H1 (cell line): ENCODE measurements around the gene CPD. TPM values are rescaled to one million over a fixed set of nuclear protein-coding genes. Genes with fewer than 3 reads are reported as not detected.
A peak's percentile ranks its signal among the peaks of the same experiment; 100 is the strongest.

ENCODE experiments used
- CTCF ChIA-PET: fragments of 300-600 bp; sonication (Branson Sonifier 250); formaldehyde crosslinking; loops from one replicate; lab custom pipeline; 2021; ENCODE audit not compliant: partially characterized antibody; lab: Charles Lee
- POLR2A ChIA-PET: fragments of 300-600 bp; sonication (Branson Sonifier 250); formaldehyde crosslinking; loops from one replicate; lab custom pipeline; 2021; ENCODE audit warnings: inconsistent platforms; ENCODE audit not compliant: partially characterized antibody; lab: Charles Lee
- DNase-seq, 2 experiments: peaks; one replicate each; pipeline versions ENCODE4 v3.0.0 to v3.0.0-alpha.2; 2010 to 2022; ENCODE audit warnings: low spot score in 2 of 2, low read depth in 1 of 2, mixed read lengths in 1 of 2
- FAIRE-seq: peaks from 2 replicates; lab custom pipeline; 2011; peaks lifted over from hg19 to GRCh38; lab: Jason Lieb, UNC
- H2AFZ ChIP-seq: 2 replicates; pipeline ENCODE4 v1.8.1; 2012; ENCODE audit warnings: low read length, inconsistent platforms
- H2AK5ac ChIP-seq: 2 replicates; pipeline ENCODE4 v1.6.1; 2013; ENCODE audit warnings: low read depth, low read length
- H2BK120ac ChIP-seq: replicated peaks from 2 replicates; pipeline ENCODE3; 2013; ENCODE audit warnings: low read depth, low read length, inconsistent platforms
- H2BK12ac ChIP-seq: 2 replicates; pipeline ENCODE4 v1.6.1; 2013; ENCODE audit warnings: low read depth, low read length
- H2BK15ac ChIP-seq: 2 replicates; pipeline ENCODE4 v1.6.1; 2013; ENCODE audit warnings: low read length
- H2BK20ac ChIP-seq: 2 replicates; pipeline ENCODE4 v1.6.1; 2013; ENCODE audit warnings: low read length
- H2BK5ac ChIP-seq: 2 replicates; pipeline ENCODE4 v1.6.1; 2013; ENCODE audit warnings: low read depth, low read length
- H3K14ac ChIP-seq: 2 replicates; pipeline ENCODE4 v1.6.1; 2013; ENCODE audit warnings: inconsistent platforms; ENCODE audit not compliant: insufficient read length
- H3K18ac ChIP-seq: 2 replicates; pipeline ENCODE4 v1.6.1; 2013; ENCODE audit warnings: low read length; ENCODE audit errors: extremely low read depth
- H3K23ac ChIP-seq: 2 replicates; pipeline ENCODE4 v1.6.1; 2013; ENCODE audit warnings: inconsistent platforms; ENCODE audit not compliant: insufficient read length
- H3K23me2 ChIP-seq: 2 replicates; pipeline ENCODE4 v1.6.1; 2013; ENCODE audit warnings: low read depth, low read length
- H3K27ac ChIP-seq: 2 replicates; pipeline ENCODE4 v1.6.1; 2011; ENCODE audit warnings: low read depth, low read length, inconsistent platforms
- H3K27me3 ChIP-seq, 4 experiments: replicated peaks in 1 of 4; 1 replicate in 1 of 4; 2 replicates in 3 of 4; pipeline versions ENCODE4 v1.6.1 to v1.8.1; 2011 to 2013; ENCODE audit warnings: low read length in 3 of 4, mild to moderate bottlenecking in 3 of 4, inconsistent platforms in 2 of 4, mixed read lengths in 2 of 4, moderate library complexity in 1 of 4; ENCODE audit not compliant: control insufficient read depth in 3 of 4, insufficient read depth in 3 of 4; ENCODE audit errors: extremely low read depth in 1 of 4
- H3K36me3 ChIP-seq, 4 experiments: 2 replicates each; pipeline versions ENCODE4 v1.6.1 to v1.8.1; 2011 to 2013; ENCODE audit warnings: mild to moderate bottlenecking in 4 of 4, low read length in 3 of 4, moderate library complexity in 2 of 4, control low read depth in 1 of 4, inconsistent platforms in 1 of 4; ENCODE audit not compliant: insufficient read depth in 4 of 4, control insufficient read depth in 2 of 4
- H3K4ac ChIP-seq: replicated peaks from 2 replicates; pipeline ENCODE3; 2013; ENCODE audit warnings: low read length, low read depth, mixed read lengths, inconsistent platforms; ENCODE audit not compliant: insufficient read length
- H3K4me1 ChIP-seq, 4 experiments: replicated peaks in 1 of 4; 1 replicate in 1 of 4; 2 replicates in 3 of 4; pipeline versions ENCODE4 v1.6.1 to v1.8.1; 2011 to 2013; ENCODE audit warnings: low read length in 3 of 4, inconsistent platforms in 2 of 4, mixed read lengths in 1 of 4; ENCODE audit not compliant: insufficient read depth in 4 of 4, control insufficient read depth in 3 of 4
- H3K4me2 ChIP-seq, 2 experiments: 2 replicates each; pipeline versions ENCODE4 v1.6.1 to v1.8.1; 2011 to 2013; ENCODE audit warnings: low read depth in 2 of 2, low read length in 2 of 2, control low read depth in 1 of 2, inconsistent platforms in 1 of 2, mild to moderate bottlenecking in 1 of 2; ENCODE audit not compliant: insufficient read depth in 1 of 2
- H3K4me3 ChIP-seq, 4 experiments: fragments of 200-600, 300-600 bp in 1 of 4; sonication (generic), shearing (Covaris generic), sonication (Bioruptor Twin) in 1 of 4; 2 replicates each; pipeline versions ENCODE4 v1.5.1 to v1.8.1; 2011 to 2016; ENCODE audit warnings: low read length in 4 of 4, low read depth in 3 of 4, control low read depth in 2 of 4, inconsistent platforms in 2 of 4, mild to moderate bottlenecking in 2 of 4, mixed read lengths in 1 of 4, moderate library complexity in 1 of 4; ENCODE audit not compliant: insufficient read depth in 2 of 4; ENCODE audit errors: extremely low read depth in 1 of 4
- H3K56ac ChIP-seq: replicated peaks from 2 replicates; pipeline ENCODE3; 2013; ENCODE audit warnings: low read depth, mild to moderate bottlenecking, mixed read lengths, low read length, inconsistent platforms; ENCODE audit not compliant: insufficient read length
- H3K79me1 ChIP-seq: 2 replicates; pipeline ENCODE4 v1.6.1; 2013; ENCODE audit warnings: low read depth, low read length, control low read depth
- H3K79me2 ChIP-seq, 2 experiments: 2 replicates each; pipeline versions ENCODE4 v1.6.1 to v1.8.1; 2012 to 2013; ENCODE audit warnings: low read length in 2 of 2, mild to moderate bottlenecking in 2 of 2, inconsistent platforms in 1 of 2; ENCODE audit not compliant: insufficient read depth in 2 of 2, control insufficient read depth in 1 of 2
- H3K9ac ChIP-seq, 4 experiments: replicated peaks in 1 of 4; 1 replicate in 1 of 4; 2 replicates in 3 of 4; pipeline versions ENCODE4 v1.6.1 to v1.8.1; 2011 to 2013; ENCODE audit warnings: low read depth in 3 of 4, low read length in 3 of 4, control low read depth in 2 of 4, mild to moderate bottlenecking in 2 of 4, moderate library complexity in 2 of 4, inconsistent platforms in 1 of 4; ENCODE audit errors: extremely low read depth in 1 of 4
- H3K9me3 ChIP-seq, 2 experiments: 2 replicates each; pipeline versions ENCODE4 v1.6.1 to v1.8.1; 2012 to 2013; ENCODE audit warnings: mild to moderate bottlenecking in 2 of 2, moderate library complexity in 2 of 2, control low read depth in 1 of 2, inconsistent platforms in 1 of 2, low read depth in 1 of 2, low read length in 1 of 2, mixed read lengths in 1 of 2; ENCODE audit not compliant: insufficient read depth in 2 of 2
- H4K20me1 ChIP-seq, 2 experiments: replicated peaks in 1 of 2; 2 replicates each; pipeline versions ENCODE3 to v1.8.1; 2011 to 2013; ENCODE audit warnings: inconsistent platforms in 2 of 2, low read length in 2 of 2, mild to moderate bottlenecking in 1 of 2; ENCODE audit not compliant: insufficient read depth in 2 of 2, control insufficient read depth in 1 of 2
- H4K5ac ChIP-seq: 2 replicates; pipeline ENCODE4 v1.6.1; 2013; ENCODE audit warnings: low read length, low read depth, mixed read lengths, inconsistent platforms; ENCODE audit not compliant: insufficient read length
- H4K8ac ChIP-seq: 2 replicates; pipeline ENCODE4 v1.8.0; 2013; ENCODE audit warnings: mild to moderate bottlenecking, moderate library complexity, low read length, inconsistent platforms; ENCODE audit not compliant: insufficient read depth; ENCODE audit errors: extremely low read depth
- H4K91ac ChIP-seq: replicated peaks from 2 replicates; pipeline ENCODE3; 2013; ENCODE audit warnings: low read length, mixed read lengths, inconsistent platforms; ENCODE audit not compliant: insufficient read length
- BACH1 ChIP-seq: IDR thresholded peaks from 2 replicates; pipeline ENCODE4 v1.6.1; 2012; ENCODE audit warnings: low read length, improper control_type of control experiment
- EGR1 ChIP-seq: IDR thresholded peaks from 2 replicates; pipeline ENCODE4 v1.6.1; 2011; ENCODE audit warnings: low read depth, low read length, borderline replicate concordance
- JUN ChIP-seq: IDR thresholded peaks from 2 replicates; pipeline ENCODE4 v1.6.1; 2011; ENCODE audit warnings: low read depth, mild to moderate bottlenecking, improper control_type of control experiment, low read length
- KDM1A ChIP-seq: fragments of 200-600, 300-600 bp; sonication (generic); IDR thresholded peaks from 2 replicates; pipeline ENCODE4 v1.7.1; 2016; ENCODE audit warnings: mild to moderate bottlenecking, low read length, borderline replicate concordance
- NRF1 ChIP-seq: IDR thresholded peaks from 2 replicates; pipeline ENCODE4 v1.6.1; 2011; ENCODE audit warnings: mild to moderate bottlenecking, low read depth, low read length, improper control_type of control experiment
- POLR2A ChIP-seq, 2 experiments: IDR thresholded peaks; 1 replicate in 1 of 2; 2 replicates in 1 of 2; pipeline ENCODE4 v1.6.1; 2011; ENCODE audit warnings: low read depth in 2 of 2, low read length in 2 of 2, mild to moderate bottlenecking in 2 of 2; ENCODE audit errors: control extremely low read depth in 1 of 2
- RAD21 ChIP-seq, 2 experiments: IDR thresholded peaks in 1 of 2; conservative IDR thresholded peaks in 1 of 2; 2 replicates each; pipeline ENCODE4 v1.6.1; 2011; ENCODE audit warnings: low read depth in 2 of 2, low read length in 2 of 2, improper control_type of control experiment in 1 of 2, inconsistent platforms in 1 of 2, mild to moderate bottlenecking in 1 of 2, moderate library complexity in 1 of 2
- RXRA ChIP-seq: IDR thresholded peaks from 2 replicates; pipeline ENCODE4 v1.6.1; 2011; ENCODE audit warnings: low read depth, mild to moderate bottlenecking, low read length, moderate library complexity; ENCODE audit not compliant: insufficient read depth
- SIRT6 ChIP-seq: IDR thresholded peaks from one replicate; pipeline ENCODE4 v1.7.1; 2012; ENCODE audit warnings: low read length, inconsistent platforms
- YY1 ChIP-seq: IDR thresholded peaks from 2 replicates; pipeline ENCODE4 v1.6.1; 2011; ENCODE audit warnings: low read depth, mild to moderate bottlenecking, low read length
- WGBS, 2 experiments: shearing (Covaris generic) in 1 of 2; methylation state at CpG; one replicate each; pipeline versions ENCODE4 v1.1.6 to v1.1.7; 2013 to 2015; ENCODE audit warnings: low lambda C conversion rate in 2 of 2, mixed read lengths in 2 of 2, inconsistent platforms in 1 of 2, low coverage in 1 of 2, missing lambda C conversion rate in 1 of 2; ENCODE audit not compliant: insufficient replicate concordance in 2 of 2, insufficient coverage in 1 of 2, insufficient read length in 1 of 2; ENCODE audit errors: extremely low coverage in 1 of 2, missing lambda C conversion rate in 1 of 2; 5-methylcytosine and 5-hydroxymethylcytosine counted together
- polyA plus RNA-seq, 7 experiments: library from polyadenylated mRNA; depleted of rRNA in 3 of 7; stranded (reverse) in 5 of 7; unstranded in 2 of 7; fragments of >200 nt in 5 of 7; fragments of 200-250 nt in 2 of 7; gene quantifications; 1 replicate in 5 of 7; 2 replicates in 1 of 7; 4 replicates in 1 of 7; pipeline versions ENCODE4 v1.2.1 to v1.2.3, GENCODE V29; 2011 to 2013; ENCODE audit warnings: missing spikeins in 2 of 7, mixed read lengths in 2 of 7
- total RNA-seq: library from RNA; stranded (reverse); fragmentation: NEBNext Ultra II Directional; extraction: Animal tissue kit (Norgen Biotek cat#: 25700); gene quantifications from 2 replicates; pipeline ENCODE4 v1.2.1, GENCODE V29; 2021

CPD gene
- total and polyA plus RNA-seq, 2 of the 8 experiments (the other 6 are each of a cell fraction or from before 2014, with no cell fraction given) = 8.6 to 46.2 TPM

DNA sequence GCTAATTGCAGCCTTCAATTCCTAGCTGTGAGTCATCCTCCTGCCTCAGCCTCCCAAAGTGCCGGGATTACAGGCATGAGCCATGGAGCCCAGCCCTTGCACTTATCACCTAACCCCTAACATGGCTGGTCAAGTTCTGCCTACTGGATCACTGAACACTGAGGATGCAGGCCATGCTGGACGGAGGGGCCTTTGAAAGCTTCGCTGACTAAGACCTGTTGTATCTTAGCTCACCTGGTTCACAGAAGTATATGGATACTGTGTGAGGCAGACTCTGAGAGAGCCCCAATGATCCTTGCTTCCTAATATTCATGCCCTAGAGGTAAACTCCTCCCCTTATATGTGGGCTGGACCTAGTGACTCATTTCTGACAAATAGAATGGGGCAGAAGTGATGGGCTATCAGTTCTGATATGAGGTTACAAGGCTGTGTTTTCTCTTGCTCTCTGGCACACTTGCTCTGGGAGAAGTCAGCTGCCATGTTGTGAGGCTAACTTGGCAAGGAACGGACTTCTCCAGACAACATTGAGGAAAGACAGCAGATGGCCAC, 33.1 kb upstream of the CPD start:
- Histone ChIP-seq H2BK5ac (no peak overlapping the region), H4K5ac (no peak overlapping the region), H2BK12ac (no peak overlapping the region), H3K27me3 (no peaks in the 10 kb centered on the region), H3K36me3 (no peaks in the 10 kb centered on the region)
- TF ChIP-seq YY1 = no peak
- no peak for TF ChIP-seq SIRT6
- no peak for TF ChIP-seq JUN
- TF ChIP-seq RXRA = no peak
- no peak for TF ChIP-seq RAD21 (IDR thresholded peaks at IDR 0.05 in 1 of 2, conservative IDR thresholded peaks at IDR 0.05 in 1 of 2; ENCODE audit: low read depth in 2 of 2, low read length in 2 of 2)
- no peak for TF ChIP-seq EGR1
- TF ChIP-seq KDM1A = no peak
- no peak for TF ChIP-seq NRF1
- no peak for TF ChIP-seq POLR2A (IDR thresholded peaks at IDR 0.05; ENCODE audit: control extremely low read depth in 1 of 2, low read depth in 2 of 2, low read length in 2 of 2)
- TF ChIP-seq BACH1 = no peak
- TF ChIP-seq, all 59 proteins: peak for 0
- H2BK15ac ChIP-seq = no peak overlapping the region
- CTCF ChIA-PET = interaction anchor here (0.7 to 1.8 kb wide), 6 partner anchors 9 to 241 kb away, joined by 3 to 6 read pairs (median 3); partner anchors contain the start of gene GOSR1
- 98% methylated on average over 4 of the region's 4 CpGs; no CpG with 5 or more reads in 1 of the 2 experiments for WGBS, 2 experiments
- no peak overlapping the region for H2BK120ac ChIP-seq
- H3K14ac ChIP-seq = no peak overlapping the region
- no peak overlapping the region for H2AK5ac ChIP-seq
- H3K79me2 ChIP-seq = no peaks in the 10 kb centered on the region
- no peak overlapping the region for H3K23ac ChIP-seq
- peak overlapping the region; percentile 39 for H4K91ac ChIP-seq
- no peak overlapping the region for H3K4me2 ChIP-seq
- H3K4me3 ChIP-seq = no peak overlapping the region
- no peak overlapping the region for H3K9ac ChIP-seq
- no peak overlapping the region for H2BK20ac ChIP-seq
- DNase-seq = no peak
- H3K4ac ChIP-seq = no peak overlapping the region
- no peak overlapping the region for H3K27ac ChIP-seq
- H3K4me1 ChIP-seq = no peaks in the 10 kb centered on the region
- H3K79me1 ChIP-seq = no peaks in the 10 kb centered on the region
- H4K20me1 ChIP-seq = no peaks in the 10 kb centered on the region
- no peak overlapping the region for H3K56ac ChIP-seq
- no peak overlapping the region for H4K8ac ChIP-seq
- no peak overlapping the region for H2AFZ ChIP-seq
- H3K18ac ChIP-seq = no peak overlapping the region
- FAIRE-seq = no peak
- no peaks in the 10 kb centered on the region for H3K9me3 ChIP-seq
- POLR2A ChIA-PET = no interaction called here
- no peaks in the 10 kb centered on the region for H3K23me2 ChIP-seq
